Measurements from ENCODE around the gene CYB5B.

Gene CYB5B, protein sequence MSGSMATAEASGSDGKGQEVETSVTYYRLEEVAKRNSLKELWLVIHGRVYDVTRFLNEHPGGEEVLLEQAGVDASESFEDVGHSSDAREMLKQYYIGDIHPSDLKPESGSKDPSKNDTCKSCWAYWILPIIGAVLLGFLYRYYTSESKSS

DNA sequence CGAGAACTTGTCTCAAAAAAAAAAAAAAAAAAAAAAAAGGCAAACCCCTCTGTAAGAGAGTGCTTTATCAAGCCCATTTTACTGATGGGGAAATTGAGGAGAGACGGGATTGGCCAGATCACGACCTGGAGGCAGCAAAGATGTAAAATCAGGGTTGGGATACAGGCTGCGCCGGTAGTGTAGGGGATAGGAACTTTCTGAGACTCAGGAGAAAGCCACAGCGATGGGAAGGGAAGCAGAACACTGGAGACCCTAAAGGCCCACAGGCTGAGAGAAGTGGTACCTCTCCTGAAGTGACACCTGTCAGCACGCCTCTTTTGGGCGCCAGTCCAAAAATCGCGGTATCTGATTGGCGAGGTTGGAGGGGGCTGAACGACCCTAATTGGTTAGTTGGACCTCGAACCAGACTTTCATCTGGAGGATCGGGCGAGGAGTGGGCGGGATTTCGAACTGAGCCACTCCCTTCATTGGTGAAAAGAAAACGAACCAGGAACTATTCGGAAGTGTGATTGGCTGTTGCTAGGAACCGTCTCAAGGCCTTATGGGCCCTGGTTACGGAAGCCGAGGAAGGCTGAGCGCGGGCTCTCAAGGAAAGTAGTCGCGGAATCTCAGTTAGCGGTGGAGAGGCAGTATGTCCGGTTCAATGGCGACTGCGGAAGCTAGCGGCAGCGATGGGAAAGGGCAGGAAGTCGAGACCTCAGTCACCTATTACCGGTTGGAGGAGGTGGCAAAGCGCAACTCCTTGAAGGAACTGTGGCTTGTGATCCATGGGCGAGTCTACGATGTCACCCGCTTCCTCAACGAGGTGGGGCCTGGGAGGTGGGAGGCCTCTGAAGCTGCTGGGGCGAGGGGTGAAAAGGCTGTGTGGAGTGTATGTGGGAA is at the start of gene CYB5B:
Gene CYB5B, plus strand, starts transcription at position 567 of the 882 bp plus-strand sequence. Its CDS starts 65 bp downstream, at position 632.
- CTCF ChIA-PET, result no interaction called here

DNA sequence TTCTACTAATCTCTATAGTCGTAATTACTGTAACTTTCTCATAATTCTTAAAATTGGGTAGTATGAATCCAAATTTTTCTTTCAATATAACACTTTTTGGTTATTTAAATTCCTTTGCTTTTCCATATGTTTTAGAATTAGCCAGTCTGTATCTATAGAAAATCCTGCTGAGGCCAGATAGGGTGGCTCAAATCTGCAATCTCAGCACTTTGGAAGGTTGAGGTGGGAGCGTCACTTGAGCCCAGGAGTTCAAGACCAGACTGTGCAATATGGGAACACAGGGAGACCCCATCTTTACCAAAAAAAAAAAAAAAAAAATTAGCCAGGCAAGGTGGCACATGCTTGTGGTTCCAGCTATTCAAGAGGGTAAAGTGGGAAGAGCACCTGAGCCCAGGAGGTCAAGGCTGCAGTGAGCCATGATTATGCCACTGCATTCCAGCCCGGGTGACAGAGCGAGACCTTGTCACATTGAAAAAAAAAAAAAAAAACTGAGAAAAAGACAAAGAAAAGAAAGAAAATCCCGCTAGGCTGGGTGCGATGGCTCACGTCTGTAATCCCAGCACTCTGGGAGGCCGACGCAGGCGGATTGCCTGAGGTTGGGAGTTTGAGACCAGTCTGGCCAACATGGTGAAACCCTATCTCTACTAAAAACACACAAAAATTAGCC is 47.9 kb upstream of the CYB5B start:
- no peak for DNase-seq (ENCODE audit: extremely low spot score)
- TF ChIP-seq ARNT (IDR thresholded peaks at IDR 0.05) (no peak), SP1 (IDR thresholded peaks at IDR 0.05) (no peak), TARDBP (IDR thresholded peaks at IDR 0.05) (no peak), FOXA1 (IDR thresholded peaks at IDR 0.05) (no peak), FOXK2 (IDR thresholded peaks at IDR 0.05) (no peak), SUZ12 (IDR thresholded peaks at IDR 0.05) (no peak), PKNOX1 (IDR thresholded peaks at IDR 0.05) (no peak), NFRKB (IDR thresholded peaks at IDR 0.05) (no peak), ELF4 (IDR thresholded peaks at IDR 0.05) (no peak)
- CTCF ChIA-PET, result no interaction called here
- POLR2A ChIA-PET, result no interaction called here

More for the DNA sequence above, at the start of gene CYB5B:
- TF ChIP-seq ZNF384 (IDR thresholded peaks at IDR 0.05), result 0 out of 2 replicates have a peak, but pooled peaks have one; percentile 32
- TF ChIP-seq LEF1 (IDR thresholded peaks at IDR 0.05; ENCODE audit: borderline replicate concordance), result no peak
- TF ChIP-seq FOXA1 (IDR thresholded peaks at IDR 0.05), result no peak
- peak; percentile 69 for TF ChIP-seq ELF4 (IDR thresholded peaks at IDR 0.05)
- TF ChIP-seq BHLHE40 (IDR thresholded peaks at IDR 0.05; ENCODE audit: borderline replicate concordance), result no peak
- TF ChIP-seq SUZ12 (IDR thresholded peaks at IDR 0.05), result no peak
- no peak for TF ChIP-seq CTBP1 (IDR thresholded peaks at IDR 0.05; ENCODE audit: borderline replicate concordance)
- TF ChIP-seq ARNT (IDR thresholded peaks at IDR 0.05), result no peak
- TF ChIP-seq NFRKB (IDR thresholded peaks at IDR 0.05), result no peak
- no peak for TF ChIP-seq FOXK2 (IDR thresholded peaks at IDR 0.05)
- no peak for TF ChIP-seq TARDBP (IDR thresholded peaks at IDR 0.05)
- TF ChIP-seq FOXM1 (IDR thresholded peaks at IDR 0.05; ENCODE audit: borderline replicate concordance), result 0 out of 2 replicates have a peak, but pooled peaks have one; percentile 1
- TF ChIP-seq PKNOX1 (IDR thresholded peaks at IDR 0.05), result peak; percentile 95
- TF ChIP-seq SP1 (IDR thresholded peaks at IDR 0.05), result no peak
- TF ChIP-seq L3MBTL2 (conservative IDR thresholded peaks at IDR 0.05), result peak; percentile 94
- TF ChIP-seq HDGF (IDR thresholded peaks at IDR 0.05; ENCODE audit: borderline replicate concordance), result no peak
- peak; percentile 93 for DNase-seq (ENCODE audit: extremely low spot score)
- POLR2A ChIA-PET, result interaction anchor here (0.5 to 1.7 kb wide), 6 partner anchors 10 to 140 kb away, joined by 3 to 5 read pairs (median 3); no protein-coding TSS in a partner anchor

GRCh38 chr16:69378036-69378435 is 46.4 kb upstream of the CYB5B start:
- TF ChIP-seq FOXA1 (IDR thresholded peaks at IDR 0.05), result no peak
- no peak for TF ChIP-seq PKNOX1 (IDR thresholded peaks at IDR 0.05)
- TF ChIP-seq ARNT (IDR thresholded peaks at IDR 0.05), result no peak
- TF ChIP-seq BHLHE40 (IDR thresholded peaks at IDR 0.05; ENCODE audit: borderline replicate concordance), result no peak
- no peak for TF ChIP-seq LEF1 (IDR thresholded peaks at IDR 0.05; ENCODE audit: borderline replicate concordance)
- no peak for TF ChIP-seq FOXM1 (IDR thresholded peaks at IDR 0.05; ENCODE audit: borderline replicate concordance)
- TF ChIP-seq SP1 (IDR thresholded peaks at IDR 0.05), result no peak
- TF ChIP-seq FOXK2 (IDR thresholded peaks at IDR 0.05), result no peak
- TF ChIP-seq TARDBP (IDR thresholded peaks at IDR 0.05), result no peak
- no peak for TF ChIP-seq L3MBTL2 (conservative IDR thresholded peaks at IDR 0.05)
- TF ChIP-seq ELF4 (IDR thresholded peaks at IDR 0.05), result no peak
- no peak for TF ChIP-seq SUZ12 (IDR thresholded peaks at IDR 0.05)
- ChIA-PET CTCF (no interaction called here), POLR2A (no interaction called here)
- no peak for DNase-seq (ENCODE audit: extremely low spot score)

- TF ChIP-seq FOXA1 (IDR thresholded peaks at IDR 0.05), result no peak
- TF ChIP-seq FOXK2 (IDR thresholded peaks at IDR 0.05), result no peak
- no peak for TF ChIP-seq ELF4 (IDR thresholded peaks at IDR 0.05)
- no peak for TF ChIP-seq LEF1 (IDR thresholded peaks at IDR 0.05; ENCODE audit: borderline replicate concordance)
- no peak for TF ChIP-seq PKNOX1 (IDR thresholded peaks at IDR 0.05)
- no peak for TF ChIP-seq TARDBP (IDR thresholded peaks at IDR 0.05)
- no peak for TF ChIP-seq ZNF384 (IDR thresholded peaks at IDR 0.05)
- no peak for TF ChIP-seq ARNT (IDR thresholded peaks at IDR 0.05)
- no peak for TF ChIP-seq SP1 (IDR thresholded peaks at IDR 0.05)
- TF ChIP-seq BHLHE40 (IDR thresholded peaks at IDR 0.05; ENCODE audit: borderline replicate concordance), result no peak
- CTCF ChIA-PET, result no interaction called here
- no peak for DNase-seq (ENCODE audit: extremely low spot score)
- POLR2A ChIA-PET, result no interaction called here
These were observed 45.7 kb upstream of the CYB5B start for GRCh38 chr16:69378760-69379159.

GRCh38 chr16:69381231-69381630 is 43.2 kb upstream of the CYB5B start:
- CTCF ChIA-PET, result interaction anchor here (0.7 kb wide), 1 partner anchor 15 kb away, joined by 5 read pairs; no protein-coding TSS in a partner anchor
- DNase-seq (ENCODE audit: extremely low spot score), result no peak
- POLR2A ChIA-PET, result no interaction called here
- TF ChIP-seq TARDBP (IDR thresholded peaks at IDR 0.05), result no peak
- no peak for TF ChIP-seq ARNT (IDR thresholded peaks at IDR 0.05)
- no peak for TF ChIP-seq SUZ12 (IDR thresholded peaks at IDR 0.05)
- no peak for TF ChIP-seq PKNOX1 (IDR thresholded peaks at IDR 0.05)
- TF ChIP-seq FOXA1 (IDR thresholded peaks at IDR 0.05), result no peak
- TF ChIP-seq FOXM1 (IDR thresholded peaks at IDR 0.05; ENCODE audit: borderline replicate concordance), result no peak
- no peak for TF ChIP-seq ZNF384 (IDR thresholded peaks at IDR 0.05)
- TF ChIP-seq ELF4 (IDR thresholded peaks at IDR 0.05), result no peak
- no peak for TF ChIP-seq LEF1 (IDR thresholded peaks at IDR 0.05; ENCODE audit: borderline replicate concordance)
- no peak for TF ChIP-seq CTBP1 (IDR thresholded peaks at IDR 0.05; ENCODE audit: borderline replicate concordance)
- no peak for TF ChIP-seq FOXK2 (IDR thresholded peaks at IDR 0.05)
- no peak for TF ChIP-seq NFRKB (IDR thresholded peaks at IDR 0.05)
- no peak for TF ChIP-seq HDGF (IDR thresholded peaks at IDR 0.05; ENCODE audit: borderline replicate concordance)
